ENCODE results near the gene TPST2. TPM values are rescaled to one million over a fixed set of nuclear protein-coding genes. Genes with fewer than 3 reads are reported as not detected.

TPST2 gene
- total and polyA plus RNA-seq, 2 donors (not counting 3 experiments of a cell fraction or from before 2014, with no cell fraction given): 49.4 to 121 TPM

- no TSS peak for BruUV-seq (replicated peaks)
- intact Hi-C loops (cut with micrococcal nuclease): no loop called here
- no peak for FAIRE-seq
These were observed 107.8 kb downstream of the TPST2 start for GRCh38 chr22:26482161-26482560.

More at GRCh38 chr22:26482161-26482560, 107.8 kb downstream of the TPST2 start:
- H3K27ac ChIP-seq (ENCODE audit: insufficient read depth, low read depth, low read length): no peak overlapping the region
- ChIA-PET CTCF (interaction anchor here (1.2 kb wide), 1 partner anchor 118 kb away, joined by 3 read pairs; no protein-coding TSS in a partner anchor), POLR2A (no interaction called here)
- peaks cover 23% of the 10 kb centered on the region for H3K4me1 ChIP-seq (ENCODE audit: control insufficient read depth, extremely low read depth, insufficient read depth, low read length)
- no peak overlapping the region for H3K4me3 ChIP-seq (replicated peaks in 1 of 3; ENCODE audit: insufficient read depth in 1 of 3, low read depth in 1 of 3, low read length in 3 of 3)
- no peak for DNase-seq (ENCODE audit: low read depth, low spot score)
- no peaks in the 10 kb centered on the region for H3K9me1 ChIP-seq (replicated peaks; ENCODE audit: control insufficient read depth, extremely low read depth, insufficient read depth, low read length)
- H3K9me3 ChIP-seq (replicated peaks; ENCODE audit: control insufficient read depth, insufficient read depth, low read length): no peaks in the 10 kb centered on the region
- no peak overlapping the region for H2AFZ ChIP-seq (ENCODE audit: low read depth, low read length)
- peaks cover 2 to 5% of the 10 kb centered on the region in 2 experiments for H3K36me3 ChIP-seq (ENCODE audit: control insufficient read depth in 2 of 2, extremely low read depth in 1 of 2, insufficient read depth in 2 of 2, low read length in 2 of 2)
- H3K4me2 ChIP-seq (ENCODE audit: insufficient read depth, low read length): no peak overlapping the region
- H3K27me3 ChIP-seq (ENCODE audit: control insufficient read depth in 2 of 2, insufficient read depth in 2 of 2, low read length in 2 of 2): no peaks in the 10 kb centered on the region
- H3K9ac ChIP-seq (replicated peaks; ENCODE audit: extremely low read depth, insufficient read depth, low read length): no peak overlapping the region
- dilution Hi-C loops (cut with MboI; ENCODE audit: extremely low pct_ligation_motif_present, low sequenced_read_pairs): no loop called here
- no peaks in the 10 kb centered on the region for H4K20me1 ChIP-seq (replicated peaks; ENCODE audit: control insufficient read depth, extremely low read depth, insufficient read depth, low read length)
- no peak for TF ChIP-seq POLR2A (IDR thresholded peaks at IDR 0.05; ENCODE audit: low read depth, low read length)
- TF ChIP-seq EZH2 (IDR thresholded peaks at IDR 0.05; ENCODE audit: borderline replicate concordance, low read depth, low read length, severe bottlenecking): no peak
- TF ChIP-seq MAX (IDR thresholded peaks at IDR 0.05; ENCODE audit: insufficient read depth, insufficient read length): no peak
- TF ChIP-seq, protein P1, sequence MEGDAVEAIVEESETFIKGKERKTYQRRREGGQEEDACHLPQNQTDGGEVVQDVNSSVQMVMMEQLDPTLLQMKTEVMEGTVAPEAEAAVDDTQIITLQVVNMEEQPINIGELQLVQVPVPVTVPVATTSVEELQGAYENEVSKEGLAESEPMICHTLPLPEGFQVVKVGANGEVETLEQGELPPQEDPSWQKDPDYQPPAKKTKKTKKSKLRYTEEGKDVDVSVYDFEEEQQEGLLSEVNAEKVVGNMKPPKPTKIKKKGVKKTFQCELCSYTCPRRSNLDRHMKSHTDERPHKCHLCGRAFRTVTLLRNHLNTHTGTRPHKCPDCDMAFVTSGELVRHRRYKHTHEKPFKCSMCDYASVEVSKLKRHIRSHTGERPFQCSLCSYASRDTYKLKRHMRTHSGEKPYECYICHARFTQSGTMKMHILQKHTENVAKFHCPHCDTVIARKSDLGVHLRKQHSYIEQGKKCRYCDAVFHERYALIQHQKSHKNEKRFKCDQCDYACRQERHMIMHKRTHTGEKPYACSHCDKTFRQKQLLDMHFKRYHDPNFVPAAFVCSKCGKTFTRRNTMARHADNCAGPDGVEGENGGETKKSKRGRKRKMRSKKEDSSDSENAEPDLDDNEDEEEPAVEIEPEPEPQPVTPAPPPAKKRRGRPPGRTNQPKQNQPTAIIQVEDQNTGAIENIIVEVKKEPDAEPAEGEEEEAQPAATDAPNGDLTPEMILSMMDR (IDR thresholded peaks at IDR 0.05; ENCODE audit: extremely low read depth in 1 of 2, insufficient read depth in 1 of 2, low read depth in 1 of 2, low read length in 2 of 2): no peak
- TF ChIP-seq MYC (IDR thresholded peaks at IDR 0.05; ENCODE audit: low read depth, low read length): no peak
- no peak for TF ChIP-seq JUN (IDR thresholded peaks at IDR 0.05; ENCODE audit: borderline replicate concordance, insufficient read depth, insufficient read length, low read depth)
- no peak for TF ChIP-seq FOS (IDR thresholded peaks at IDR 0.05; ENCODE audit: borderline replicate concordance, insufficient read depth, low read length)
- no peak for TF ChIP-seq POLR2AphosphoS5 (IDR thresholded peaks at IDR 0.05; ENCODE audit: insufficient read depth, low read depth, low read length)
- H3K79me2 ChIP-seq (ENCODE audit: control insufficient read depth, insufficient read depth, low read length): peaks cover 46% of the 10 kb centered on the region
